K562 (cell line): ENCODE data around the gene EMC8. TPM values are rescaled to one million over a fixed set of nuclear protein-coding genes. Genes with fewer than 3 reads are reported as not detected.

Experiments
- CCNT2 ChIP-seq: IDR thresholded peaks from 2 replicates; pipeline ENCODE4 v1.6.1; 2011; ENCODE audit warnings: borderline replicate concordance, low read depth, mild to moderate bottlenecking, moderate library complexity, mixed read lengths, low read length; ENCODE audit not compliant: insufficient read length; ENCODE audit errors: extremely low read depth
- HNRNPUL1 ChIP-seq: fragments of 200-400 bp; formaldehyde crosslinking; IDR thresholded peaks from 2 replicates; pipeline ENCODE4 v1.6.1; 2017; ENCODE audit warnings: low read length
- PHF21A ChIP-seq: fragments of 450-650 bp; IDR thresholded peaks from 2 replicates; pipeline ENCODE4 v1.6.1; 2017; ENCODE audit warnings: low read depth, borderline replicate concordance
- RB1 ChIP-seq: fragments of 450-650 bp; IDR thresholded peaks from 2 replicates; pipeline ENCODE4 v1.6.1; 2017; ENCODE audit warnings: low read depth, mild to moderate bottlenecking
- UBTF ChIP-seq, 2 experiments: IDR thresholded peaks; 2 replicates each; pipeline ENCODE4 v1.6.1; 2012; ENCODE audit warnings: improper control_type of control experiment in 2 of 2, low read depth in 2 of 2, low read length in 2 of 2, borderline replicate concordance in 1 of 2
- ZFP1 ChIP-seq: fragments of 450-650 bp; formaldehyde crosslinking; IDR thresholded peaks from 2 replicates; pipeline ENCODE4 v1.4.0; 2020; ENCODE audit warnings: mild to moderate bottlenecking, mixed read lengths
- polyA plus RNA-seq, 8 experiments: library from polyadenylated mRNA; depleted of rRNA in 4 of 8; stranded (reverse) in 5 of 8; unstranded in 3 of 8; fragments of >200 nt; fragmentation: Nextera tagmentation in 2 of 8; fragmentation: Illumina TruSeq in 1 of 8; extraction: Ambion mirVana in 2 of 8; extraction: Trizol in 1 of 8; gene quantifications; 2 replicates each; pipeline versions ENCODE4 v1.2.1 to v1.2.3, GENCODE V29; 2011 to 2014; ENCODE audit warnings: inconsistent platforms in 1 of 8, missing spikeins in 1 of 8
- total RNA-seq, 7 experiments: library from RNA; depleted of rRNA in 6 of 7; stranded (reverse); fragments of >200 nt in 6 of 7; fragmentation: Illumina TruSeq in 2 of 7; extraction: Trizol in 2 of 7; gene quantifications; 2 replicates each; pipeline versions ENCODE4 v1.2.1 to v1.2.3, GENCODE V29; 2011 to 2021; ENCODE audit warnings: low replicate concordance in 1 of 7

EMC8 gene
- total and polyA plus RNA-seq, 9 of the 15 experiments (the other 6 are each of a cell fraction or from before 2014, with no cell fraction given): 11.4 to 81.8 (median 48.6) TPM

DNA sequence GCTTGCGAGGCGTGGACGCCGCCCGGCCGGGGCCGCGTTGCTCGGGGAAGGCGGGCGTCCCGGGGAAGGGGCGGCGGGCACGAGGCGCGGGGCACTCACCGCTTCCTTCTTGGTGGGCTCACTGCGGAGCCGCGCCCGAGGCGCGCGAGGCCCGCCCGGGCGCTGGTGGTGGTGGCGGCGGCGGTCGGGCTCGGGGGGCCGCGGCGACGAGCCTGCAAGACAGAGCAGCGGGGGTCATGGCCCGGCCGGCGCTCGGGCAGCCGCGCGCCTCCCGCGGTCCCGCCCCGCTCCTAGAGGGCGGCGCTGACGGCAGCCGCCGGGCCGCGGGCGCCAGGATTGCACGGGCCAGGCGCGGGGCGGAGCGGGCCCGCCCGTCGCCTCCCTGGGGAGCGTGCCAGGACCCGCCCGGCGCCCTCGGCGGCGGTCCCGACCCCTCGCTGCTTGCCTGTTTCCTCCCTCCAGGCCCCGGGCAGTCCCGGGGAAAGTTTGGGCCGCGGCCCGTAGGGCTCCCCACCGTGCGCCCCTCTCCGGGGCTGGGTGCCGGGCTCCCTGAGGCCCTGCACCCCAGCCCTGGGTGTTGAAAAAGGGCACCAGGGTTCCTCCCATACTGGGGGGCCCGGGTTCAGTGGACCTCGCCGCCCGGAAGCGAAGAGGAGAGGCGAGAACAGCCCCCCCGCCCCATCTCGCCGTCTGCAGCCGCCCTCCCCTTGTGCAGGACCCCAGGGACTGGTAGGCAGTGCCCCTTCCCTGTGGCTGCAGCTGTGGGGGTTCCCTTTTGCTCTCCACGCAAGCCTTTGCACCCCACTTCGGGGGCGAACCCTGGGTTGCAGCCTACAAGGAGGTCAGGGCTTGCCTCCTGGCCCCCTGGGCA lies 48.3 kb downstream of the EMC8 start, which contains the start of gene C16orf74 (continued):
- TF ChIP-seq RB1 (peak; percentile 26; the same call in 1 of the 2 replicates), HNRNPUL1 (no peak), PHF21A (no peak), CCNT2 (peak; percentile 42), ZFP1 (no peak), UBTF (IDR thresholded peaks at IDR 0.05; ENCODE audit: borderline replicate concordance in 1 of 2, low read depth in 2 of 2, low read length in 2 of 2) (0 out of 4 replicates have a peak, but pooled peaks of 1 of the 2 experiments have one; percentile 54)
